BLaER1 treated with 17β-estradiol and CSF1 and Interleukin-3, amounts not matched to agents 10 nM and 100 nM (cell line): Measurements from ENCODE around the gene DCX.

Experiments used
- H3K27ac ChIP-seq, 11 experiments: shearing (Covaris generic); formaldehyde crosslinking; 2 replicates each; pipeline ENCODE4 v1.8.1; 2022
- H3K27me3 ChIP-seq, 11 experiments: shearing (Covaris generic); formaldehyde crosslinking; 2 replicates each; pipeline ENCODE4 v1.8.1; 2022
- H3K36me3 ChIP-seq, 11 experiments: shearing (Covaris generic); formaldehyde crosslinking; 2 replicates each; pipeline ENCODE4 v1.8.1; 2022
- H3K4me1 ChIP-seq, 10 experiments: shearing (Covaris generic); formaldehyde crosslinking; 2 replicates each; pipeline ENCODE4 v1.8.1; 2022
- H3K4me2 ChIP-seq, 11 experiments: shearing (Covaris generic); formaldehyde crosslinking; 2 replicates each; pipeline ENCODE4 v1.8.1; 2022
- H3K4me3 ChIP-seq, 10 experiments: shearing (Covaris generic); formaldehyde crosslinking; 2 replicates each; pipeline ENCODE4 v1.8.1; 2022
- H3K9ac ChIP-seq, 11 experiments: shearing (Covaris generic); formaldehyde crosslinking; 2 replicates each; pipeline ENCODE4 v1.8.1; 2022
- H3K9me3 ChIP-seq, 11 experiments: shearing (Covaris generic); formaldehyde crosslinking; replicated peaks in 1 of 11; 2 replicates each; pipeline ENCODE4 v1.8.1; 2022
- H4K20me1 ChIP-seq, 11 experiments: shearing (Covaris generic); formaldehyde crosslinking; 2 replicates each; pipeline ENCODE4 v1.8.1; 2022
- Cebpa-rat ChIP-seq, 11 experiments: shearing (Covaris generic); IDR thresholded peaks; 2 replicates each; pipeline ENCODE4 v1.8.1; 2022

The DCX gene

DNA sequence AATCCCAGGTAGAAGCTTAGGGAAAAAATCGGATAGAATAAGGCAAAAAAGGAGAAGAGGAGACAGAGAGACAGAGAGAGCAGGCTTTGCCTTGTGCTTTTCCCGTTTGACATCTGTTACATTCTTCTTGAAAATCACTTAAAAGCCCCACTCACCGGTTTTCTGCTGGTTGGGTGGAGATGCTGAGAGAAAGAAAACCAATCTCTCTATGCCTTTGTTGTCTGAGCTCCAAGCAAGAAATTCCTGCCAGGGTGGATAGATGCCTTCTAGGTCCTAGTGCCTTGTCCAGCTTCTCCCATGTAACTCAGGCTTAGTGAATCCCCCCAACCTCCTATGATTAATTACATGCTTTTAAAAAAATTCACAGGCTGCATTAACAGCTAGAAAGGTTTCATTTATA, at the start of gene DCX:
DCX (minus strand) TSS at position 210 of the 400 bp plus-strand sequence. CDS start 1,794 bp downstream, outside the sequence.
- Histone ChIP-seq H3K9me3 (no peaks in the 10 kb centered on the region), H3K4me2 (no peak within 1 kb of the TSS), H3K27ac (no peak within 1 kb of the TSS), H3K36me3 (no peaks in the 10 kb centered on the region), H3K9ac (no peak within 1 kb of the TSS), H3K4me3 (no peak within 1 kb of the TSS), H3K4me1 (no peaks in the 10 kb centered on the region), H3K27me3 (peaks cover 73 to 94% (median 90%) of the 10 kb centered on the region in 11 experiments), H4K20me1 (peaks cover 0 to 7% (median 0%) of the 10 kb centered on the region in 11 experiments; a peak in 3 of 22 replicates)
- no peak for TF ChIP-seq Cebpa-rat (IDR thresholded peaks at IDR 0.05)

DNA sequence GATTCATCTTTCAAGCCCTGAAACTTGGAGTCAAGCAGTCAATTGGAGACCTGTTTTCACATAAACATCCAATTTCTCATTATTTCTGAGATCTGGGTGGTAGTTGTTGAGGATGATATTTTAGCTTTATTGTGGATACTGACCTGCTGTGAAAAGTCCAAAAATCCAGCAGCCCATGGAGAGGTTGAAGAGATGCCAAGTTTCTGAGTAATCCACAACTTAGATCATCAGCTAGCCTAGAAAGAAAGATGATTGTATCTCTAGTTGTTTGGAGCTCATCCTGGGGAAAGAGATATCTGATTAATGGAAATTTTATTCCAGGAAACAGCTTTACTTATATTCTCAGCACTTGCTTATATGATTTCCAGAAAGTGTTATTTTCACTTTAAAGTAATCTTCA, 48.6 kb upstream of the DCX start:
- Histone ChIP-seq H3K27me3 (peaks cover 48 to 80% (median 71%) of the 10 kb centered on the region in 11 experiments), H4K20me1 (0 out of 22 replicates have a peak, but pooled peaks cover 0 to 4% (median 0%) of the 10 kb centered on the region in 11 experiments), H3K9ac (no peak overlapping the region), H3K4me1 (no peaks in the 10 kb centered on the region), H3K36me3 (no peaks in the 10 kb centered on the region), H3K27ac (no peak overlapping the region), H3K4me2 (no peak overlapping the region), H3K4me3 (no peak overlapping the region), H3K9me3 (peaks cover 0 to 21% (median 5%) of the 10 kb centered on the region in 11 experiments; a peak in 10 of 22 replicates)
- TF ChIP-seq Cebpa-rat (IDR thresholded peaks at IDR 0.05) = no peak

DNA sequence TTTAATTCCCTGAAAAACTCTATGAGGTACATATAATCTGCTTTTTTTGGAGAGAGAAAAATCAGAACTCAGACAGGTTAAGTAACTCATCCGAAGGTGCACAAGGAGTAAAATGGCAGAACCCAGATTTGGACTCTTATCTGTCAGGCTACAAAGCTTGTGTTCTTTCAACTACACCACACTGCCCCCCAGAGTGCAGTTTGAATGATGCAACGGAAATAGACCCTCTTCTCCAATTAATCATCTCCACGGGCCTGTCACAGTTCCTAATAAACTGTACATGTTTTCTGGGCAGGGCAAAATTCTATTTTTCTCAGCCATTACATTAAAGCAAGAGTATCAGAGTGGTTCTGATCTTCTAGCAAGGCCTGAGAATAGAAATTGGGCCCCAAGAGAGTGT, 35.3 kb upstream of the DCX start:
- Histone ChIP-seq H3K9me3 (no peaks in the 10 kb centered on the region), H4K20me1 (peaks cover 0 to 6% (median 0%) of the 10 kb centered on the region in 11 experiments; a peak in 2 of 22 replicates), H3K4me3 (no peak overlapping the region), H3K4me2 (0 out of 22 replicates have a peak overlapping the region, but pooled peaks of 1 of the 11 experiments have one; percentile 14), H3K36me3 (no peaks in the 10 kb centered on the region), H3K9ac (no peak overlapping the region), H3K27ac (no peak overlapping the region), H3K27me3 (peaks cover 57 to 95% (median 87%) of the 10 kb centered on the region in 11 experiments), H3K4me1 (peaks cover 0 to 27% (median 0%) of the 10 kb centered on the region in 10 experiments; a peak in 5 of 20 replicates)
- no peak for TF ChIP-seq Cebpa-rat (IDR thresholded peaks at IDR 0.05)

DNA sequence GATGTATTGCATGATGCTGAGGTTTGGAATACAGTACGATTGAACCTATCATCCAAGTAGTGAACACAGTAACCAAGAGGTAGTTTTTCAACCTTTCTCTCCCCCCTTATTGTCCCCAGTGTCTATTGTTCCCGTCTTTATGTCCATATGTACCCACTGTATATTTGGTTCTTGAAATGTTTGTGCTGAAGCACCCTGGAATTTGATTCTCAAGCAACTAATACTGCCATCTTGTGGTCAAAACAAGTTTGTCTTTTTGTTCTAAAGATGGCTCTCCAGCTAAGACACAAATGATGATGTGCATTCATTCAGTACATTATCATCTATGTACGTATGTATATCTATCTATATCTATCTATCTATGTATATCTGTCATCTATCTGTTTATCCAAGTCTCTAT, 33.5 kb upstream of the DCX start:
- no peaks in the 10 kb centered on the region for H3K36me3 ChIP-seq
- no peaks in the 10 kb centered on the region for H3K9me3 ChIP-seq
- H3K4me3 ChIP-seq = no peak overlapping the region
- TF ChIP-seq Cebpa-rat (IDR thresholded peaks at IDR 0.05) = no peak
- no peak overlapping the region for H3K27ac ChIP-seq
- H3K27me3 ChIP-seq = peaks cover 71 to 95% (median 90%) of the 10 kb centered on the region in 11 experiments
- no peak overlapping the region for H3K4me2 ChIP-seq
- H3K9ac ChIP-seq = no peak overlapping the region
- H4K20me1 ChIP-seq = peaks cover 0 to 6% (median 0%) of the 10 kb centered on the region in 11 experiments; a peak in 3 of 22 replicates
- peaks cover 0 to 18% (median 0%) of the 10 kb centered on the region in 10 experiments; a peak in 5 of 20 replicates for H3K4me1 ChIP-seq

DNA sequence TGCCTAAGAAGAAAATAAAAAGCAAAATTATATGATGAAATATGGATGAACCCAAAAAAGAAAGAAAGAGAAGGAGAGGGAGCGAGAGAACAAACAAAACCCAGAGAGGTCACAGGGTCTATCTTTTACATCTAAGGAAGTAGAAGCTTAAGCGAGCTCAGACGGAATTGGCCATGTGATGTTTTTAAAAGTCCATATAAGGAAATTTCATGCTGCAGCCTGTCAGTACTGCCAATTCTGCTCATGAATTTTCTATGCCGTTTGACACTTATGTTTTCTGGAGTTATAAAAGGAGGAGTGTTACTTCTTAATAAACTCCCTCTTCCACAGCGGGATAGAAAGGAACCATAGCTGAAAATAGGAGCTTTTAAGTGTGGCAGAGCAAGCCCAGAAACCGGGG, 32.9 kb upstream of the DCX start:
- no peak overlapping the region for H3K4me2 ChIP-seq
- H3K27me3 ChIP-seq = peaks cover 73 to 95% (median 93%) of the 10 kb centered on the region in 11 experiments
- peaks cover 0 to 18% (median 0%) of the 10 kb centered on the region in 10 experiments; a peak in 5 of 20 replicates for H3K4me1 ChIP-seq

DNA sequence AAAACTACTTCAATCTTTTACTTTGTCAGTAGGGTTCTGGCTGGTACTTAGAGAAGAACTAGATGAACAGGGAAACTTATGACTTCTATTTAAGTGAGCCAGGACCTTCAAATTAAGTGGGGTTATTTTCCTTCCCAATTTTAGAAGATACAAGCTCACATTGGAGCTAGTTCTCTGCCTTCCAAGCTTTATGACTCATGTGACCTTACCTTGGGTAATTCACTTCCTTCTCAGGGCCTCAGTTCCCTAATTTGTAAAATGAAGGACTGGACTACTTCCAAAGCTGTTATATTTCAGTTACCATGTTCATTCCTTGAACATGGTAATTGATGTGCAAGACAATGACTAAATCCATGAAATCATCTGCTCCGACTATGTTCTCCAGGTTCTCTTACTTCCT, 32.0 kb upstream of the DCX start:
- TF ChIP-seq Cebpa-rat (IDR thresholded peaks at IDR 0.05) = no peak
- no peak overlapping the region for H3K4me3 ChIP-seq
- H3K27me3 ChIP-seq = peaks cover 77 to 95% (median 93%) of the 10 kb centered on the region in 11 experiments

More for the DNA sequence above, 32.9 kb upstream of the DCX start:
- H3K9ac ChIP-seq = no peak overlapping the region
- H3K4me3 ChIP-seq = no peak overlapping the region
- H3K36me3 ChIP-seq = no peaks in the 10 kb centered on the region
- H3K27ac ChIP-seq = no peak overlapping the region
- TF ChIP-seq Cebpa-rat (IDR thresholded peaks at IDR 0.05) = no peak
- H3K9me3 ChIP-seq = no peaks in the 10 kb centered on the region
- H4K20me1 ChIP-seq = peaks cover 0 to 6% (median 0%) of the 10 kb centered on the region in 11 experiments; a peak in 3 of 22 replicates

DNA sequence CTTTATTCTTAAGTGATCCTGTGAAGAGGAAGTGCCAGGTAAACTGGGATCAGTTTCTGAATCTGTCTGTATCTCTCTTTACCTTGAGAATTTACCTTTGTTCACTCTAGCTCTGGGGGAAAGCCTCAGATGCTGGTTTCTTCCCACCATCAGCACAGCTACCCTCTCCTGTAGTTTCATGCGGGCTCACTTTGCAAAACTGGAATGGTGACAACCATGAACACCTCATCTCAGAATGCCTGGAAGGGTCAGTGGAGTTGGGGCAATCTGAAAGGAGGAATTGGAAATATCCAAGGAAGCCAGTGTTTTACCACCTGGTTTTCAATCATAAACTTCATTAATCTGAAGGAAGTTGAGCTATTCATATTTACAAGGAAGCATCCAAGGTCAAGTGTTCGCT, 30.8 kb upstream of the DCX start:
- no peak overlapping the region for H3K27ac ChIP-seq
- no peak for TF ChIP-seq Cebpa-rat (IDR thresholded peaks at IDR 0.05)
- peaks cover 0 to 6% (median 0%) of the 10 kb centered on the region in 11 experiments; a peak in 3 of 22 replicates for H4K20me1 ChIP-seq
- no peaks in the 10 kb centered on the region for H3K36me3 ChIP-seq
- no peak overlapping the region for H3K4me2 ChIP-seq
- peaks cover 0 to 15% (median 0%) of the 10 kb centered on the region in 10 experiments; a peak in 5 of 20 replicates for H3K4me1 ChIP-seq
- no peak overlapping the region for H3K4me3 ChIP-seq
- H3K9me3 ChIP-seq = no peaks in the 10 kb centered on the region
- no peak overlapping the region for H3K9ac ChIP-seq
- peaks cover 80 to 96% (median 93%) of the 10 kb centered on the region in 11 experiments for H3K27me3 ChIP-seq

More for the DNA sequence above, 32.0 kb upstream of the DCX start:
- no peak overlapping the region for H3K27ac ChIP-seq
- H3K4me1 ChIP-seq = peaks cover 0 to 18% (median 0%) of the 10 kb centered on the region in 10 experiments; a peak in 5 of 20 replicates
- peak overlapping the region in 3 of 11 experiments; percentile 19 to 36 (median 19); a peak in 3 of 22 replicates for H3K4me2 ChIP-seq
- no peaks in the 10 kb centered on the region for H3K36me3 ChIP-seq
- H4K20me1 ChIP-seq = peaks cover 0 to 6% (median 0%) of the 10 kb centered on the region in 11 experiments; a peak in 3 of 22 replicates
- no peak overlapping the region for H3K9ac ChIP-seq
- H3K9me3 ChIP-seq = no peaks in the 10 kb centered on the region

DNA sequence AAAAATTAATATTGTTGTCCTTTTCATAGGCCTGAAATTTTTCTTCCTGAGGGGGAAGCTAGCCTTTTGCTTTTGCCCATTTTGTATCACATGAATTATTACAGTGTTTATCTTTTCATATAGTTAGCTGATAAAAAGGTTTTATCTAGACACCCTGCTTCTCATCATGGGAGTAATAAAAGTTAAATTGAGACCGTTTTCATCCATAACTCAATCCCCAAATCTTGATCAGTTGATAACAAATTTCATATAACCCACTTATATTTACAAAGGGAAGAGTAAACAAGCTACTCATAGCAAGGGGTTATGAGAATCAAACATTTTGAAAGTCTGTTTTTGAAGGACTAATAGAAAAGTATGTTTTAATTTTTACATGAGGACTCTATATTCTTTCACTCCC, 23.5 kb upstream of the DCX start:
- no peak overlapping the region for H3K27ac ChIP-seq
- no peaks in the 10 kb centered on the region for H3K4me1 ChIP-seq
- H4K20me1 ChIP-seq = no peaks in the 10 kb centered on the region; a peak in 1 of 22 replicates
- no peak for TF ChIP-seq Cebpa-rat (IDR thresholded peaks at IDR 0.05)
- H3K36me3 ChIP-seq = no peaks in the 10 kb centered on the region
- H3K27me3 ChIP-seq = peaks cover 59 to 94% (median 85%) of the 10 kb centered on the region in 11 experiments
- peaks cover 0 to 10% (median 4%) of the 10 kb centered on the region in 11 experiments; a peak in 9 of 22 replicates for H3K9me3 ChIP-seq
- H3K4me2 ChIP-seq = no peak overlapping the region
- no peak overlapping the region for H3K4me3 ChIP-seq
- H3K9ac ChIP-seq = no peak overlapping the region

DNA sequence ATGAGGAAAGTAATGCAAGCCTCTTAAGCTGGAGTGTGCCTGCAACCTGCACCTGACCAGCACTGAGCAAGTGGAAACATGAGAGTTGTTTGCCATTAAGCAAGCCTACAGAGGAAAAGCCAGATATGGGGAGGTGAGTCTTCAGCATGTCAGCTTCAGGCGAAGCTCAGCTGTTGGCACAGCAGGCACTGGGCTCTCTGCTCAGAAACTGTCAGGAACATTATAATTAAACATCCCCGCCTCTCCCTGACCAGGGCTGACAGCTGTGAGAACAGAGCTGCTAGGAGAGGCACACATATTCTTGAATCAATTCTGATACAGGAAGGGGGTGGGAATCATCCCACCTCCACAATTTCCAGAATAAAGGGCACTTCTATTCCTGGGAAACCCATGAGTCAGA, 19.0 kb upstream of the DCX start:
- Histone ChIP-seq H3K4me1 (no peaks in the 10 kb centered on the region), H3K4me3 (no peak overlapping the region), H3K36me3 (no peaks in the 10 kb centered on the region), H3K9me3 (peaks cover 0 to 19% (median 4%) of the 10 kb centered on the region in 11 experiments; a peak in 9 of 22 replicates), H3K4me2 (no peak overlapping the region), H4K20me1 (no peaks in the 10 kb centered on the region; a peak in 1 of 22 replicates), H3K27me3 (peaks cover 45 to 92% (median 85%) of the 10 kb centered on the region in 11 experiments), H3K27ac (no peak overlapping the region), H3K9ac (no peak overlapping the region)
- TF ChIP-seq Cebpa-rat (IDR thresholded peaks at IDR 0.05) = no peak
